ENCODE data around the gene ZXDC.

Gene ZXDC

GRCh38 chr3:126433496-126434263, 42.0 kb downstream of the ZXDC start:
- no peak for DNase-seq

- DNase-seq = no peak
Observed at GRCh38 chr3:126433105-126433430, 42.6 kb downstream of the ZXDC start.

- no peak for DNase-seq
Observed at GRCh38 chr3:126432361-126433104, 43.2 kb downstream of the ZXDC start.

- no peak for DNase-seq
Observed at GRCh38 chr3:126431103-126431534, 44.6 kb downstream of the ZXDC start.

- no peak for DNase-seq
Observed at GRCh38 chr3:126424751-126425150, 50.9 kb downstream of the ZXDC start.

GRCh38 chr3:126424039-126424717, 51.5 kb downstream of the ZXDC start:
- no peak for DNase-seq

- no peak for DNase-seq
Observed at GRCh38 chr3:126423191-126424038, 52.3 kb downstream of the ZXDC start.

GRCh38 chr3:126422571-126423091, 53.1 kb downstream of the ZXDC start:
- no peak for DNase-seq

- DNase-seq = no peak
Observed at GRCh38 chr3:126422121-126422520, 53.6 kb downstream of the ZXDC start.

GRCh38 chr3:126421573-126422119, 54.0 kb downstream of the ZXDC start:
- DNase-seq = no peak

- DNase-seq = no peak
Observed at GRCh38 chr3:126419886-126420786, 55.6 kb downstream of the ZXDC start.

GRCh38 chr3:126419151-126419703, 56.5 kb downstream of the ZXDC start:
- DNase-seq = no peak

- DNase-seq = no peak
Observed at GRCh38 chr3:126418661-126419131, 57.0 kb downstream of the ZXDC start.

GRCh38 chr3:126417981-126418530, 57.6 kb downstream of the ZXDC start:
- DNase-seq = no peak

GRCh38 chr3:126417515-126417914, 58.2 kb downstream of the ZXDC start:
- no peak for DNase-seq

- DNase-seq = no peak
Observed at GRCh38 chr3:126416943-126417342, 58.7 kb downstream of the ZXDC start.

GRCh38 chr3:126415661-126416591, 59.8 kb downstream of the ZXDC start:
- DNase-seq = peak; percentile 12

- DNase-seq = no peak
Observed at GRCh38 chr3:126414961-126415660, 60.6 kb downstream of the ZXDC start.

- no peak for DNase-seq
Observed at GRCh38 chr3:126414406-126414805, 61.3 kb downstream of the ZXDC start.
